Urinary bladder (tissue), 4 donors: ENCODE data around the gene IL36G. TPM values are rescaled to one million over a fixed set of nuclear protein-coding genes. Genes with fewer than 3 reads are reported as not detected.

ENCODE experiments used
- DNase-seq: peaks from one replicate; pipeline ENCODE4 v3.0.0-alpha.2; 2015; ENCODE audit errors: extremely low spot score
- H3K27ac ChIP-seq: one replicate; pipeline ENCODE4 v1.5.1; 2013; ENCODE audit warnings: low read depth, mild to moderate bottlenecking, moderate library complexity
- H3K36me3 ChIP-seq: one replicate; pipeline ENCODE4 v1.6.1; 2013; ENCODE audit warnings: mild to moderate bottlenecking, moderate library complexity; ENCODE audit not compliant: insufficient read depth
- H3K4me1 ChIP-seq: one replicate; pipeline ENCODE4 v1.6.1; 2013; ENCODE audit warnings: mild to moderate bottlenecking, moderate library complexity; ENCODE audit not compliant: insufficient read depth
- H3K4me3 ChIP-seq: one replicate; pipeline ENCODE4 v1.5.1; 2013; ENCODE audit warnings: low read depth, low read length
- WGBS: extraction: QIAGEN DNeasy Blood & Tissue Kit; methylation state at CpG from one replicate; pipeline ENCODE4 v1.1.7; 2013; 5-methylcytosine and 5-hydroxymethylcytosine counted together
- polyA plus RNA-seq: library from polyadenylated mRNA; stranded (reverse); fragments of 200-250 nt; gene quantifications from one replicate; pipeline ENCODE4 v1.2.3, GENCODE V29; 2013
- small RNA-seq: library from RNA; depleted of rRNA; stranded (forward); fragments of <200 nt; gene quantifications from one replicate; pipeline ENCODE3, GENCODE V24; 2014
- total RNA-seq: library from RNA; depleted of rRNA; stranded (reverse); fragments of >200 nt; gene quantifications from one replicate; pipeline ENCODE4 v1.2.3, GENCODE V29; 2014
- donor health status: healthy with polysubstance abuse.
- donor health status: healthy.

IL36G gene
- total and polyA plus RNA-seq, 2 donors: not detected

DNA sequence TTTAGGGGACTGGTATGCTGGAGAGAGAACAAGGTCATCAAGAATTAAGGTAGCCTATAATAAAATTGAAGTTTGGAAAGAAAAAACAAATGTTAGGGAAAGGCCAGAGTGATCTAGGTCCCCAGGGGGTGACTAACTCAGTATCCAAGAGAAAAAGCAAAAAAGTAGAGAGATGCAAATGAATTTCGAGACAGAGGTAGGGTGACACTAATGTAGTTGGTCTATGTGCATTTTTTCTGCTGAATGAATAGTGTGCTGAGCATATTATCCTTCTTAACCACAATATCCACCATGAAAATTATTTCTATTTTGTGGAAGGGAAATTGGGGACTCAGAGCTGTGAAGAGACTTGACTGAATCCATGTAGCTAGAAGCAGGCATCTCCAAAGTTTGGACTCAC is 37.2 kb downstream of the IL36G start:
- Histone ChIP-seq H3K4me1 (no peaks in the 10 kb centered on the region), H3K4me3 (no peak overlapping the region), H3K36me3 (no peaks in the 10 kb centered on the region), H3K27ac (no peak overlapping the region)
- DNase-seq: no peak
- WGBS: 60% methylated on average over 1 of the region's 1 CpG

DNA sequence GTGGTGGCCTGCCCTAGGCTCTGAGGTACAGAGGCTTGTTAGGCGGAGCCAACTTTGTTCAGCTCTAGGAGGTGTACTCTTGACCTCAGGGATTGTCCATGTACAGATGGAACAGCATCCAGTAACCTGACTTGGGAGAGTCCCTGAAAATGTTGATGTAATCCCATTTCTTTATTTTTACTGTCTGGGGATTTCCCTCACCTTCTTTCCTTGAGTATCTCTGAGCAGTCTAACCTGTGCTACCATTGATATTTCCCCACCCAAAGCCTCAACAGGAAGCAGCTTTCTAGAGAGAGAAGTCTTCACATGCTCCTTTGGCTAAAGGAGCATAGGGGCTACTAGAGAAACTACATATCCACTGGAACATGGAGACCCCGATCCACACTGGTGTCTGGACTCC is 37.8 kb downstream of the IL36G start:
- no peak for DNase-seq
- no peaks in the 10 kb centered on the region for H3K4me1 ChIP-seq
- H3K36me3 ChIP-seq: no peaks in the 10 kb centered on the region
- H3K27ac ChIP-seq: no peak overlapping the region
- H3K4me3 ChIP-seq: no peak overlapping the region
- WGBS: 86% methylated on average over 2 of the region's 2 CpGs

DNA sequence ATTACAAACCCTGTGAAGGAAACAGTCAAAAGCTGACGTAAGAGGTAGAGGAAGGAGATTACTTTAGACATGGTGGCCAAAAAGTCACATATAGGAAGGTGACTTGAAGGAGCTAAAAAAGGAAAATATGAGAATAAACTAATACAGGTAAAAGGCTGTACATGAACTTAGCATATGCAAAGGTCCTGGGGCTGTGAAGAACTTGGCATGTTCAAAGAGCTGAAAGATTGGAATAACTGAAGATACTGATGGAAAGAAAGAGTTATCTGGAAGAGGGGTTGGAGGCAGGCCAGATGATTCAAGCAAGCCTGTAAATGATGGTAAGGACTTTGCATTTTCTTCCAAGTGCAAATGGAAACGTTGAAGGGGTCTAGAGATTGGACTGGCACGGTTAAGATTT is 40.7 kb downstream of the IL36G start:
- H3K4me3 ChIP-seq: no peak overlapping the region
- H3K4me1 ChIP-seq: no peaks in the 10 kb centered on the region
- H3K36me3 ChIP-seq: no peaks in the 10 kb centered on the region
- WGBS: 80% methylated on average over 3 of the region's 3 CpGs
- no peak overlapping the region for H3K27ac ChIP-seq
- no peak for DNase-seq

DNA sequence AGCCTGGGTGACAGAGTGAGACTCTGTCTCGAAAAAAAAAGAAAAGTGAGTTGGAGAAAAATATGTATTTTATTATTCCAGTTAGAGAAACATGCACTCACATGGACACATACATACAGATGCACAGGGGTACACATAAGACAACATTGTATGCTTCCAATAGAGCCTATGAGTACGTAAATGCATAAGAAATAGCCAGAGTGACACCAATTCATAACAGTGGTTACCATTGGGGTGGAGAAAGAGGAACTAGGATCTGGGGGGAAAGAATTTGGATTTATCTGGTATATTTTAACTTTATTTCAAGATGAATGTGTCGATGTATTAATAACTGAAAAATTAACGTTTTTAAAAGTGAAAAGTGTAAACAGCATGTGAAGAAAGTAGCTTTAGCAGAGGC is 43.5 kb downstream of the IL36G start:
- no peak overlapping the region for H3K27ac ChIP-seq
- WGBS: 61% methylated on average over 4 of the region's 4 CpGs
- H3K4me1 ChIP-seq: no peaks in the 10 kb centered on the region
- DNase-seq: no peak
- H3K36me3 ChIP-seq: no peaks in the 10 kb centered on the region
- no peak overlapping the region for H3K4me3 ChIP-seq

DNA sequence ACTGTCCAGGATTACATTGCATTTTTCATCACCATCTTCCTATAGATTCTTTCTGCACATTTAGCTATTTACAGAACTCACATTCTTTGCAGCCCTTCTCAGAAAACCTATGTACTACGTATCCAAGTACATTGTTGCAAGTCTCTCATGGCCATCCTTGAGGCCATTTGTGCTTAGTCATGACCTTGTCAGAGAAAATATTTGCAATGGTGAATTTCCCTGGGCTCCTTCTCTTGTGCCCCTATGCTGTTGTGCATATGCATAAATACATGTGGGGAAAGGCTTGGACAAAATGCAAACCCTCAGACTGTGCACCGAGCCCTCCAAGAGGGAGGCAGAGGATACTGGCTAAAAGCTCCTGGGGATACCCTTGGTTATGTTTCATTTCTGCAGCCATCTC is 47.0 kb downstream of the IL36G start:
- Histone ChIP-seq H3K4me3 (no peak overlapping the region), H3K27ac (no peak overlapping the region), H3K4me1 (no peaks in the 10 kb centered on the region), H3K36me3 (no peaks in the 10 kb centered on the region)
- no peak for DNase-seq
- 94% methylated on average over 2 of the region's 2 CpGs for WGBS

DNA sequence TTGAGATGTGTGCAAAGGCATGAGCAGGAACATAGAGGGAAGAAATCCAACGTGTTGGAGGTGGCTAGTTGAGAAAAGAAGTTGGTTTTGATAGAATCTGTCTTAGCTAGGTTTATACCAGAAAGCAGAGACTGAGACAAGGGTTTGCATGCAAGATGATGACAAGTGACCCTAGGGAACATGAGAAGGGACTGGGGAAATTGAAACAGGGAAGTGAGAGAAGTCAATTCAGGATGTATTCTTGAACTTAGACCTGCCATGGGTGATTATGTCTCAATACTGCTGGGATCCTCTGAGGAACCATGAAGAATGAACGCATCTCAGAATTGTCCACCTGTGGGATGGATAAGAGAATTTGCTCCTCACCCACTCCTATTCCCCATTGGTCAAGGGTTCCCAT is 47.9 kb downstream of the IL36G start:
- Histone ChIP-seq H3K36me3 (no peaks in the 10 kb centered on the region), H3K4me3 (no peak overlapping the region), H3K27ac (no peak overlapping the region), H3K4me1 (no peaks in the 10 kb centered on the region)
- WGBS: 58% methylated on average over 2 of the region's 2 CpGs
- DNase-seq: no peak

DNA sequence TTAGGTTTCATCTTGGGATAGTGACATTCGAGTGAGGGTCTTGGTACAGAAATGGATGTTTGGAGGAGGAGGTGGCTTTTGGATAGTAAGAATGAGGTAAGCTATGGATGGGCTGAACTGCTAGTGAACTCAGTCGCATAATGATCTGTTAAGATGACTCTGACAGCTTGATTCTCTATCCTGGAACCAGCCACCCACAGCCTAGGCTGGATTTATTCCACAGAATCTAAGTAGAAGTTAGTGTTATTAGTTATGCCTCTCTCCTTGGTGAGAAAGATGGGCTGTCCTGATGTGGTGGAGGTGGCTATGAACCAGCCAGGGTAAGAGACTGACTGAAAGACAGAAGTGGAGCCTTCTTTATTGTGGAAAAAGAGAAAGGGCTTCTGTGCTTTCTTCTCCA is 49.9 kb downstream of the IL36G start:
- Histone ChIP-seq H3K36me3 (no peaks in the 10 kb centered on the region), H3K27ac (no peak overlapping the region), H3K4me1 (no peaks in the 10 kb centered on the region), H3K4me3 (no peak overlapping the region)
- WGBS: 68% methylated on average over 2 of the region's 2 CpGs
- DNase-seq: no peak

DNA sequence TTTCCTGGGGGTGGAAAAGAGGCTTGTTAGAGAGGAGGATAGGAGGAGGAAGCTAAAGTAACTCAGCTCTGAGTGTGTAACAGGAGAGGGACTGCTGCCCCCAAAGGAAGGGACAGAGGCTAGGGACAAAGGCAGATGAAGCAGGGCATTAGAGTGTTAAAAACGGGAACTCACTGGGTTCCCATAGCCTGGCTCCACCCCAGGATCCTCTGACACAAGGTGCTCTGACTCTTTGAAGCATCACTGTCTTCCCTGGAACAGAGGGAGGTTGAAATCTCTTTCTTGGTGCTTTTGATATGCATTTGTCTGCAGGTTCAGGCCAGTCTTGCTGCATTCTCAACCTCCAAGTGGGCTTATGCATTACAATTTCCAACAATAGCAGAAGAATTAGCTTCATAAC is 50.3 kb downstream of the IL36G start:
- WGBS: 2% methylated on average over 1 of the region's 1 CpG
- Histone ChIP-seq H3K36me3 (no peaks in the 10 kb centered on the region), H3K27ac (no peak overlapping the region), H3K4me1 (no peaks in the 10 kb centered on the region), H3K4me3 (no peak overlapping the region)
- no peak for DNase-seq

DNA sequence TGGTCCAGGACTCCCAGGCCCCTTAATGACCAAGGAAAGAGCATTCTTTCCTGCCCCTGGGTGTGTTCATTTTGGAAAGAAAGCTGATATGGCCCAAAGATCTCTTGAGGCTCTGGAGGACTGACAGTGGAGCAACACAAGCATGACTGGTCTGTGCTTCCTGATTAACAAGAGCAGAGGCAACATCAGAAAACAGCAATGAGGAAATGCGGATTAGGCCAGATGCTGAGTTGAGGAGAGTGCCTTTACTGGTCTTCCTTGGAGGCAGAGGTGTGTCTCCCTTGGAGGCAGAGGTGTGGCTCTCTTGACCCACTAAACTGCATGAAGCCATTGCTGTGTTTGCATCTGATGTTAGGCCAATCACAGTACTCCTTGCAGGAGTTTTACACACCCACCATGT is 54.9 kb downstream of the IL36G start:
- no peak for DNase-seq

DNA sequence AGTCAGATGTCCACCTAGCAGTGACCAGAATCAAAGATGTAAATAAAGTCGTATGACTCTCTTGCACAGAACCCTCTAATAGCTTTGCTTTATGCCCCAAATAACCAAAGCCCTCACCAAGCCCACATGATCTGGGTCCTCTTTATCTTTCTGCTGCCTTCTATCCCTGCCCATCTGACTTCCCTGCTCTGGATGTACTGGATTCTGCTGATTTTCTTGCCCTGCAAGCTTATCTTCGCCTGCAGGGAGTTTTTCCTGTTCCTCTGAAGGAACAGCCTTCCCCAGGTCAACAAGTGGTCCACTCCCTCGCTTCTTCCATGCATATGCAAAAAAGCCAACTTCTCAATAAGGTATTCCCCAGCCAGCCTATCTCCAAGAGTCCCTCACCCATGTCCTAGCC is 56.2 kb downstream of the IL36G start:
- 78% methylated on average over 3 of the region's 3 CpGs for WGBS
- no peaks in the 10 kb centered on the region for H3K4me1 ChIP-seq
- no peak overlapping the region for H3K27ac ChIP-seq
- no peak overlapping the region for H3K4me3 ChIP-seq
- H3K36me3 ChIP-seq: no peaks in the 10 kb centered on the region
- DNase-seq: no peak

More for the DNA sequence above, 54.9 kb downstream of the IL36G start:
- 81% methylated on average over 1 of the region's 1 CpG for WGBS
- H3K4me1 ChIP-seq: no peaks in the 10 kb centered on the region
- H3K36me3 ChIP-seq: no peaks in the 10 kb centered on the region
- H3K27ac ChIP-seq: no peak overlapping the region
- H3K4me3 ChIP-seq: no peak overlapping the region

Small RNA genes lying within 50 kb of the gene (small RNA-seq; reads per million reads assigned to genes)
- not detected for gene HMGN2P23

Other genes with a start within 250 kb of the IL36G start
- 13.5 TPM for gene CKAP2L, start 213.4 kb upstream of the IL36G start, total RNA-seq
- gene CKAP2L, start 213.4 kb upstream of the IL36G start, polyA plus RNA-seq: 0.24 TPM
- gene IL1A, start 193.5 kb upstream of the IL36G start, total RNA-seq: 1.9 TPM
- gene IL1A, start 193.5 kb upstream of the IL36G start, polyA plus RNA-seq: 1.3 TPM
- 2.3 TPM for gene IL1B, start 141.2 kb upstream of the IL36G start, total RNA-seq
- gene IL1B, start 141.2 kb upstream of the IL36G start, polyA plus RNA-seq: 7.5 TPM
- gene IL37, start 66.8 kb upstream of the IL36G start, total RNA-seq: not detected
- not detected for gene IL37, start 66.8 kb upstream of the IL36G start, polyA plus RNA-seq
- not detected for gene IL36A, start 27.5 kb downstream of the IL36G start, total RNA-seq
- not detected for gene IL36A, start 27.5 kb downstream of the IL36G start, polyA plus RNA-seq
- gene IL36B, start 74.9 kb downstream of the IL36G start, total RNA-seq: not detected
- not detected for gene IL36B, start 74.9 kb downstream of the IL36G start, polyA plus RNA-seq
- 0.26 TPM for gene IL36RN, start 81.2 kb downstream of the IL36G start, total RNA-seq
- not detected for gene IL36RN, start 81.2 kb downstream of the IL36G start, polyA plus RNA-seq
- gene IL1F10, start 90.0 kb downstream of the IL36G start, total RNA-seq: not detected
- not detected for gene IL1F10, start 90.0 kb downstream of the IL36G start, polyA plus RNA-seq
- 6.7 TPM for gene IL1RN, start 149.6 kb downstream of the IL36G start, total RNA-seq
- gene IL1RN, start 149.6 kb downstream of the IL36G start, polyA plus RNA-seq: 4.9 TPM
- 9.7 TPM for gene PSD4, start 196.0 kb downstream of the IL36G start, total RNA-seq
- gene PSD4, start 196.0 kb downstream of the IL36G start, polyA plus RNA-seq: 6.3 TPM